GM12878 (cell line): Measurements from ENCODE around the gene LCLAT1. TPM values are rescaled to one million over a fixed set of nuclear protein-coding genes. Genes with fewer than 3 reads are reported as not detected.

ENCODE experiments used
- ATAC-seq: fragments of 200-7000 bp; cut with Tn5 transposase; 3 replicates; pipeline ENCODE4 v1.9.1; 2020; ENCODE audit warnings: mild to moderate bottlenecking, moderate library complexity
- BruUV-seq: library from RNA; stranded (reverse); fragments of 400-500 nt; replicated peaks from 2 replicates; lab custom pipeline; 2021; lab: Mats Ljungman, UMichigan
- CTCF ChIA-PET: fragments of 300-600 bp; sonication (Branson Sonifier 250); formaldehyde crosslinking; extraction: SDS; loops from one replicate; lab custom pipeline; 2021; ENCODE audit warnings: inconsistent platforms; lab: Yijun Ruan, JAX
- POLR2A ChIA-PET: fragments of 350-600 bp; formaldehyde crosslinking; extraction: SDS; loops from one replicate; lab custom pipeline; 2021; ENCODE audit warnings: inconsistent platforms; lab: Charles Lee
- RAD21 ChIA-PET: fragments of 300-600 bp; sonication (Branson Sonifier 250); formaldehyde crosslinking; loops from one replicate; lab custom pipeline; 2023; ENCODE audit warnings: antibody characterized with exemption; ENCODE audit not compliant: unreplicated experiment; lab: Charles Lee
- SMC1A ChIA-PET: fragments of 300-600 bp; sonication (Branson Sonifier 250); formaldehyde crosslinking; loops from one replicate; lab custom pipeline; 2023; ENCODE audit not compliant: unreplicated experiment, uncharacterized antibody; lab: Charles Lee
- DNase-seq: peaks from one replicate; pipeline ENCODE4 v3.0.0-alpha.2; 2011; ENCODE audit warnings: low read depth, low spot score
- FAIRE-seq: peaks from 3 replicates; lab custom pipeline; 2011; peaks lifted over from hg19 to GRCh38; lab: Jason Lieb, UNC
- H2AFZ ChIP-seq: 2 replicates; pipeline ENCODE4 v1.6.0; 2011; ENCODE audit warnings: low read depth, low read length, control low read depth; ENCODE audit not compliant: control insufficient read depth
- H3K27ac ChIP-seq: 2 replicates; pipeline ENCODE4 v1.5.1; 2011; ENCODE audit warnings: control low read depth; ENCODE audit not compliant: control insufficient read depth, insufficient read depth
- H3K27me3 ChIP-seq, 2 experiments: replicated peaks in 1 of 2; 2 replicates each; pipeline versions ENCODE4 v1.6.0 to v1.6.1; 2011; ENCODE audit warnings: low read length in 1 of 2; ENCODE audit not compliant: control insufficient read depth in 2 of 2, insufficient read depth in 2 of 2
- H3K36me3 ChIP-seq, 2 experiments: 2 replicates each; pipeline ENCODE4 v1.5.1; 2011; ENCODE audit warnings: low read length in 1 of 2; ENCODE audit not compliant: control insufficient read depth in 2 of 2, insufficient read depth in 2 of 2
- H3K4me1 ChIP-seq: 2 replicates; pipeline ENCODE4 v1.6.1; 2011; ENCODE audit warnings: mild to moderate bottlenecking, low read length, moderate library complexity, mixed read lengths; ENCODE audit not compliant: control insufficient read depth, insufficient read depth
- H3K4me2 ChIP-seq: 2 replicates; pipeline ENCODE4 v1.6.0; 2011; ENCODE audit warnings: control low read depth; ENCODE audit not compliant: control insufficient read depth, insufficient read depth
- H3K4me3 ChIP-seq: fragments of 200-600 bp; sonication (generic); 2 replicates; pipeline ENCODE4 v1.5.1; 2016
- H3K79me2 ChIP-seq: 2 replicates; pipeline ENCODE4 v1.6.0; 2011; ENCODE audit warnings: low read length; ENCODE audit not compliant: control insufficient read depth, insufficient read depth
- H3K9ac ChIP-seq: 2 replicates; pipeline ENCODE4 v1.8.0; 2011; ENCODE audit warnings: low read length, control low read depth, mixed read lengths; ENCODE audit not compliant: control insufficient read depth, insufficient read depth
- H3K9me3 ChIP-seq: replicated peaks from 3 replicates; pipeline ENCODE4 v1.5.1; 2011; ENCODE audit warnings: mild to moderate bottlenecking, low read length; ENCODE audit not compliant: control insufficient read depth, insufficient read depth
- H4K20me1 ChIP-seq: 2 replicates; pipeline ENCODE4 v1.6.0; 2011; ENCODE audit not compliant: control insufficient read depth, insufficient read depth
- BACH1 ChIP-seq: fragments of 450-650 bp; IDR thresholded peaks from 2 replicates; pipeline ENCODE4 v1.6.1; 2017; ENCODE audit warnings: mild to moderate bottlenecking, borderline replicate concordance
- CUX1 ChIP-seq: IDR thresholded peaks from 2 replicates; pipeline ENCODE4 v1.6.1; 2012; ENCODE audit warnings: improper control_type of control experiment, low read depth, low read length; ENCODE audit not compliant: insufficient replicate concordance
- KDM1A ChIP-seq: fragments of 200-600 bp; sonication (generic); IDR thresholded peaks from 2 replicates; pipeline ENCODE4 v1.6.1; 2016; ENCODE audit warnings: borderline replicate concordance
- NFYB ChIP-seq: IDR thresholded peaks from 2 replicates; pipeline ENCODE4 v1.6.1; 2011; ENCODE audit warnings: low read depth, mild to moderate bottlenecking, low read length, improper control_type of control experiment, moderate library complexity; ENCODE audit not compliant: insufficient read depth
- RFX5 ChIP-seq: IDR thresholded peaks from 2 replicates; pipeline ENCODE4 v1.6.1; 2011; ENCODE audit warnings: low read depth, low read length, improper control_type of control experiment
- SUZ12 ChIP-seq: fragments of 200-600 bp; sonication (generic); IDR thresholded peaks from one replicate; pipeline ENCODE4 v1.6.1; 2018; ENCODE audit warnings: antibody characterized with exemption, mild to moderate bottlenecking; ENCODE audit not compliant: unreplicated experiment
- TCF3 ChIP-seq: IDR thresholded peaks from 2 replicates; pipeline ENCODE4 v1.6.1; 2012; ENCODE audit warnings: low read depth, mild to moderate bottlenecking, low read length, borderline replicate concordance; ENCODE audit not compliant: insufficient read depth
- ZNF217 ChIP-seq: fragments of 450-650 bp; IDR thresholded peaks from 2 replicates; pipeline ENCODE4 v1.6.1; 2017; ENCODE audit warnings: antibody characterized with exemption, mild to moderate bottlenecking
- ZNF622 ChIP-seq: fragments of 450-650 bp; IDR thresholded peaks from 2 replicates; pipeline ENCODE4 v1.6.1; 2017; ENCODE audit warnings: mild to moderate bottlenecking, inconsistent platforms
- WGBS: methylation state at CpG from one replicate; pipeline ENCODE4 v1.1.6; 2016; ENCODE audit warnings: low lambda C conversion rate; ENCODE audit not compliant: insufficient replicate concordance, insufficient coverage; ENCODE audit errors: missing lambda C conversion rate; 5-methylcytosine and 5-hydroxymethylcytosine counted together
- in situ Hi-C: fragments of 300-500 bp; cut with MboI; formaldehyde crosslinking; loops from 9 replicates; pipeline ENCODE4 v1.14.3; 2018; ENCODE audit warnings: mixed read lengths
- intact Hi-C: fragments of 100-400 bp; cut with micrococcal nuclease; formaldehyde crosslinking; loops from one replicate; pipeline ENCODE4 v1.14.2; 2022; ENCODE audit not compliant: unreplicated experiment
- polyA plus RNA-seq, 11 experiments: library from polyadenylated mRNA; depleted of rRNA in 4 of 11; unstranded in 6 of 11; stranded (reverse) in 5 of 11; fragments of >200 nt; fragmentation: Nextera tagmentation in 4 of 11; fragmentation: Illumina TruSeq in 1 of 11; extraction: Ambion mirVana in 4 of 11; extraction: Trizol in 1 of 11; gene quantifications; 1 replicate in 1 of 11; 2 replicates in 10 of 11; pipeline versions ENCODE4 v1.2.1 to v1.2.3, GENCODE V29; 2011 to 2016; ENCODE audit warnings: inconsistent platforms in 2 of 11, missing spikeins in 2 of 11, low read depth in 1 of 11
- total RNA-seq, 4 experiments: library from RNA; depleted of rRNA in 3 of 4; stranded (reverse); fragments of >200 nt in 3 of 4; fragmentation: Illumina TruSeq in 1 of 4; extraction: Trizol in 1 of 4; gene quantifications; 2 replicates each; pipeline versions ENCODE4 v1.2.1 to v1.2.3, GENCODE V29; 2013 to 2021

Gene LCLAT1
- total and polyA plus RNA-seq, 10 of the 15 experiments (the other 5 are each of a cell fraction or from before 2014, with no cell fraction given) = 8.1 to 33.0 (median 15.9) TPM

- TF ChIP-seq BACH1 (no peak), CUX1 (no peak), RFX5 (no peak), ZNF217 (no peak), NFYB (no peak), TCF3 (no peak), ZNF622 (no peak), SUZ12 (no peak), KDM1A (no peak)
- Histone ChIP-seq H3K36me3 (no peaks in the 10 kb centered on the region), H3K27ac (no peak overlapping the region), H4K20me1 (no peaks in the 10 kb centered on the region), H2AFZ (no peak overlapping the region), H3K9ac (no peak overlapping the region), H3K4me2 (no peak overlapping the region), H3K27me3 (no peaks in the 10 kb centered on the region), H3K79me2 (no peaks in the 10 kb centered on the region; the same call in none of the 2 replicates), H3K4me3 (no peak overlapping the region), H3K4me1 (peaks cover 5% of the 10 kb centered on the region), H3K9me3 (peaks cover 11% of the 10 kb centered on the region)
- CTCF ChIA-PET = interaction anchor here (0.5 to 3.5 kb wide), 11 partner anchors 10 to 359 kb away, joined by 3 to 10 read pairs (median 3); no protein-coding TSS in a partner anchor
- no TSS peak for BruUV-seq
- RAD21 ChIA-PET = interaction anchor here (0.6 to 2.2 kb wide), 10 partner anchors 9 to 293 kb away, joined by 3 to 6 read pairs (median 3); no protein-coding TSS in a partner anchor
- WGBS = 100% methylated on average over 1 of the region's 1 CpG
- ATAC-seq = no peak; the same call in 2 of the 3 replicates
- POLR2A ChIA-PET = interaction anchor here (0.6 to 2.1 kb wide), 6 partner anchors 12 to 1683 kb away, joined by 3 to 10 read pairs (median 3); no protein-coding TSS in a partner anchor
- DNase-seq = no peak
- SMC1A ChIA-PET = interaction anchor here (1.0 to 6.4 kb wide), 16 partner anchors 9 to 354 kb away, joined by 3 to 41 read pairs (median 6); no protein-coding TSS in a partner anchor
- in situ Hi-C loops = no loop called here
- intact Hi-C loops = loop anchor here (10.0 kb wide), 1 partner anchor 120 kb away; no protein-coding TSS in a partner anchor
- FAIRE-seq = no peak
These were observed 57.7 kb downstream of the LCLAT1 start for GRCh38 chr2:30504731-30505130.
